Ramos (cell line): ENCODE results near the gene FGR.

Experiments
- in situ Hi-C: fragments of 300-500 bp; cut with MboI; formaldehyde crosslinking; loops from one replicate; pipeline ENCODE4 v1.14.3; 2022; ENCODE audit warnings: low sequenced_read_pairs; ENCODE audit not compliant: unreplicated experiment

The FGR gene

GRCh38 chr1:27592931-27593677 lies 41.9 kb downstream of the FGR start:
- in situ Hi-C loops, result no loop called here

GRCh38 chr1:27592232-27592930 lies 42.6 kb downstream of the FGR start:
- in situ Hi-C loops, result no loop called here

- in situ Hi-C loops, result no loop called here
Measured at GRCh38 chr1:27591622-27592021, 43.4 kb downstream of the FGR start.

GRCh38 chr1:27590917-27591508 lies 44.0 kb downstream of the FGR start:
- in situ Hi-C loops, result no loop called here

GRCh38 chr1:27589841-27590426 lies 45.1 kb downstream of the FGR start:
- in situ Hi-C loops, result no loop called here

GRCh38 chr1:27589441-27589840 lies 45.5 kb downstream of the FGR start:
- in situ Hi-C loops, result no loop called here

- in situ Hi-C loops, result no loop called here
Measured at GRCh38 chr1:27588256-27589232, 46.4 kb downstream of the FGR start.

- in situ Hi-C loops, result no loop called here
Measured at GRCh38 chr1:27585684-27586083, 49.3 kb downstream of the FGR start.

GRCh38 chr1:27584453-27584852 lies 50.5 kb downstream of the FGR start:
- in situ Hi-C loops, result no loop called here

GRCh38 chr1:27583479-27583878 lies 51.5 kb downstream of the FGR start:
- in situ Hi-C loops, result no loop called here

- in situ Hi-C loops, result no loop called here
Measured at GRCh38 chr1:27581823-27582243, 53.2 kb downstream of the FGR start.

- in situ Hi-C loops, result no loop called here
Measured at GRCh38 chr1:27577504-27578188, 57.3 kb downstream of the FGR start.

- in situ Hi-C loops, result no loop called here
Measured at GRCh38 chr1:27576806-27577227, 58.2 kb downstream of the FGR start.

- in situ Hi-C loops, result no loop called here
Measured at GRCh38 chr1:27575840-27576331, 59.1 kb downstream of the FGR start.

GRCh38 chr1:27574871-27575831 lies 59.8 kb downstream of the FGR start:
- in situ Hi-C loops, result no loop called here

- in situ Hi-C loops, result no loop called here
Measured at GRCh38 chr1:27574001-27574781, 60.8 kb downstream of the FGR start.

GRCh38 chr1:27572679-27573426 lies 62.1 kb downstream of the FGR start:
- in situ Hi-C loops, result no loop called here
